GM21360 (cell line): ENCODE measurements around the gene CHML.

ENCODE experiments used
- ATAC-seq: cut with Tn5 transposase; IDR thresholded peaks from one replicate; pipeline ENCODE4 v1.9.1; 2021; ENCODE audit warnings: mild to moderate bottlenecking, moderate library complexity; ENCODE audit not compliant: unreplicated experiment

The CHML gene

GRCh38 chr1:241622669-241623068 is 17.5 kb downstream of the CHML start:
- ATAC-seq, result no peak

GRCh38 chr1:241617426-241617825 is 22.7 kb downstream of the CHML start:
- ATAC-seq, result no peak

GRCh38 chr1:241615043-241615974 is 24.9 kb downstream of the CHML start:
- ATAC-seq, result no peak

GRCh38 chr1:241614572-241614971 is 25.6 kb downstream of the CHML start:
- ATAC-seq, result no peak

GRCh38 chr1:241614144-241614543 is 26.0 kb downstream of the CHML start:
- no peak for ATAC-seq

- no peak for ATAC-seq
Measured at GRCh38 chr1:241612533-241613477, 27.4 kb downstream of the CHML start.

GRCh38 chr1:241611736-241612135 is 28.4 kb downstream of the CHML start:
- no peak for ATAC-seq

GRCh38 chr1:241611063-241611462 is 29.1 kb downstream of the CHML start:
- ATAC-seq, result peak; percentile 93

- ATAC-seq, result no peak
Measured at GRCh38 chr1:241610056-241610815, 29.9 kb downstream of the CHML start.

- no peak for ATAC-seq
Measured at GRCh38 chr1:241608379-241609033, 31.7 kb downstream of the CHML start.

- no peak for ATAC-seq
Measured at GRCh38 chr1:241607497-241607896, 32.7 kb downstream of the CHML start.

- no peak for ATAC-seq
Measured at GRCh38 chr1:241606544-241606943, 33.6 kb downstream of the CHML start.

- ATAC-seq, result no peak
Measured at GRCh38 chr1:241605146-241605805, 34.9 kb downstream of the CHML start.

GRCh38 chr1:241603731-241604245 is 36.4 kb downstream of the CHML start:
- ATAC-seq, result no peak

- peak; percentile 89 for ATAC-seq
Measured at GRCh38 chr1:241600496-241600901, 39.7 kb downstream of the CHML start.

- peak; percentile 36 for ATAC-seq
Measured at GRCh38 chr1:241598249-241598648, 41.9 kb downstream of the CHML start.

- no peak for ATAC-seq
Measured at GRCh38 chr1:241596633-241597032, 43.5 kb downstream of the CHML start.

- ATAC-seq, result no peak
Measured at GRCh38 chr1:241593186-241593585, 47.0 kb downstream of the CHML start.

GRCh38 chr1:241592273-241592958 is 47.8 kb downstream of the CHML start:
- ATAC-seq, result peak; percentile 77
